ENCODE data around the gene HSPA14. TPM values are rescaled to one million over a fixed set of nuclear protein-coding genes. Genes with fewer than 3 reads are reported as not detected.

Gene HSPA14
- total RNA-seq, 4 donors from 2014 or later, result 10.5 to 13.4 (median 12.7) TPM

DNA sequence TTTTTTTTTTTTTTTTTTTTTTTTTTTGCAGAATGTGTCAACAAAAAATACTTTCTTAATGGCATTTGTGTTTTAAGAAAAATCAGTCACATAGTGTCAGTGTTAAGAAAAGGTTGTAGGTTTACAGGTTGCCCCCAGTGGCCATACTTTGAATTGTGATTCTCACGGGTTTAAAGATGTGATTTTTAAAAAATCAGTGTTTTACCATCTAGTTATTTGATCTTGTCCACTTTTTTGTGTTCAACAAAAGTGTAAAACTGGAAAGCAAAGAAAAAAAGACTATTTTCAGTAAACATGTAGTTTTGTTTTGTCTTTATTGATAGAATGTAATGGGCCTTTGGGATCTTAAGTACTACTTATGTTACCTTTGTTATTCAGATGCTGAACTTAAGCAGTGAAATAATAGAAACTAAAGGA, 66.2 kb downstream of the HSPA14 start:
- TF ChIP-seq, protein P1, sequence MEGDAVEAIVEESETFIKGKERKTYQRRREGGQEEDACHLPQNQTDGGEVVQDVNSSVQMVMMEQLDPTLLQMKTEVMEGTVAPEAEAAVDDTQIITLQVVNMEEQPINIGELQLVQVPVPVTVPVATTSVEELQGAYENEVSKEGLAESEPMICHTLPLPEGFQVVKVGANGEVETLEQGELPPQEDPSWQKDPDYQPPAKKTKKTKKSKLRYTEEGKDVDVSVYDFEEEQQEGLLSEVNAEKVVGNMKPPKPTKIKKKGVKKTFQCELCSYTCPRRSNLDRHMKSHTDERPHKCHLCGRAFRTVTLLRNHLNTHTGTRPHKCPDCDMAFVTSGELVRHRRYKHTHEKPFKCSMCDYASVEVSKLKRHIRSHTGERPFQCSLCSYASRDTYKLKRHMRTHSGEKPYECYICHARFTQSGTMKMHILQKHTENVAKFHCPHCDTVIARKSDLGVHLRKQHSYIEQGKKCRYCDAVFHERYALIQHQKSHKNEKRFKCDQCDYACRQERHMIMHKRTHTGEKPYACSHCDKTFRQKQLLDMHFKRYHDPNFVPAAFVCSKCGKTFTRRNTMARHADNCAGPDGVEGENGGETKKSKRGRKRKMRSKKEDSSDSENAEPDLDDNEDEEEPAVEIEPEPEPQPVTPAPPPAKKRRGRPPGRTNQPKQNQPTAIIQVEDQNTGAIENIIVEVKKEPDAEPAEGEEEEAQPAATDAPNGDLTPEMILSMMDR (IDR thresholded peaks at IDR 0.05; ENCODE audit: low read depth), result no peak

DNA sequence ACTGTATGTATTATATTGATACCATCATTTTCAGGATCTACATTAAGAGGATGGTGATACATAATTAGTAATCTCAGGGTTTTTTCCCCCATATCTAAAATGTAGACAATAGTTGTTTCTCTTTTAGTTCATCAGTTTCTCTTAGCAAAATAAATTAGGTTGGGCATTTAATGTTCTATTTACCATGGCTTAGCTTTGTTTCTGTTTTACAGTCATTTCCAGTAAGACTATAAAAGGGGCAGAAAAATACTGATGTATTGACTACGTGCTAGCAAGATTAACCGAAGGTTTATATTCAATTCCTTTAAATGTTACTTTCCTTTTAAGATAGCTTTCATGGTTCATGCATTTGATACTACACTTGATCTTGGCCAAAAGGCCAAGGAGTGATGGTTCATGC, 66.8 kb downstream of the HSPA14 start:
- TF ChIP-seq, protein P1 (IDR thresholded peaks at IDR 0.05; ENCODE audit: low read depth), result no peak

DNA sequence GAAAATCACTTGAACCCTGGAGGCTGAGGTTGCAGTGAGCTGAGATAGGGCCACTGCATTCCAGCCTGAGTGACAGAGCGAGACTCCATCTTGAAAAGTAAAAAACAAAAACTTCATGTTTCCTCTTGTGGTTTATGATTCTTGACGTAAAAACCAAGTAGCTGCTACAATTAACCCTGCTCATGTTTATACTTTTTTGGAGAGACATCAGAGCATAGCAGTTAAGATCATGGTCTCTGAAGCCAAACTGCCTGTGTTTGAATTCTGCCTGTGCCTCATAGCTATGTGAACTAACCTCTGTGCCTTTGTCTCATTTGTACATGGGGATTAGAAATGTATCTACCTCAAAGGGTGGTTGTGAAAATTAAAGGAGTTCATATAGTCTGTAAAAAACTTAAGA, 67.8 kb downstream of the HSPA14 start:
- TF ChIP-seq, protein P1 (IDR thresholded peaks at IDR 0.05; ENCODE audit: low read depth), result no peak

DNA sequence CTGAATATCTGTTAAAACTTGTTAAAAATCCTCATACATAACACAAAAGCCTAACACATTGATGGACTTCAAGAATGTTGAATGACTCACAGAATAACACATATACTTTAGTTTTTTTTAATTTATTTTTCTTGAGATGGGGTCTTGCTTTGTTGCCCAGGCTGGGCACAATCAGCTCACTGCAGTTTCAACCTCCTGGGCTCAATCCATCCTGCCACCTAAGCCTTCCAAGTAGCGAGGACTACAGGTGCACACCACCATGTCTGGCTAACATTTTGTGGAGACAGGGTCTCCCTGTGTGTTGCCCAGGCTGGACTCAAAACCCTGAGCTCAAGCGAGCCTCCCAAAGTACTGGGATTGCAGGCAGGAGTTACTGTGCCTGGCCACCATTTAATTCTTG, 68.7 kb downstream of the HSPA14 start:
- TF ChIP-seq, protein P1 (IDR thresholded peaks at IDR 0.05; ENCODE audit: low read depth), result no peak

DNA sequence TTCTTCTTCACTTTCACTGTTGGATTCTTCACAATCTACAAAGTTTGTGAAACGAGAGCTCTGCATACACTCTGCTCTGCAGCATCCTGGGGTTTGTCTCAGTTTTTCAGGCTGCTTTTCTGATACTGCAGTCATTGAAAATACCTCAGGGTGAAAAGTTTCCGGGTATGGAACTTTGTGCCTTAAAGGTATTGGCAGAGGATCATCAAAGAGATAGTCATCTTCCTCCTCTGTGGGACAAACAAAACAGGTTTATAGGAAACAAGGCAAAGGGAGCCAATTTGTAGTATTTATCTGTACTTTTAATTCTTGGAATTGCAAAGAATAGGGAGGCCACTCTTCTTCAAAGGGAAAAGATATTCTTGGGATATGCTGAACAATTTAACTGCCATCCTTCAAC, 71.0 kb downstream of the HSPA14 start:
- TF ChIP-seq, protein P1 (IDR thresholded peaks at IDR 0.05; ENCODE audit: low read depth), result no peak

DNA sequence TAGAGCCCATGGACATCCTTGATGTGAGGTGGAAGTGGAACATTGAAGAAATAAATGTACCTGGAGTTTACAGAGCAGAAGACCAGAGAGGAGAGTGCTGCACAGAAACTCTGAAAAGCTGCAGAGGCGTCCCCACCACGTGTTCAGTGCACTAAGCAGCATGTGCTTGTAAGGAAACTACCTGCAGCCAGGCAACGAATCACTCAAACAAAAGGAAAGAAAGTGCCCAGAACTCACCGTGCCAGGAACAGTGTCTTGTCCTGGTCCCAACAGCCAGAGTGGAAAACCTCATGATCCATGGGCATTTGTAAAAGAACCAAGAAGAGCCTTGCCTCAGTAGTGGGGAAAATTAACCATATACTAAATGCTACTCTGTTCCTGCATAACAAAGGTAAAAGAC, 72.8 kb downstream of the HSPA14 start:
- TF ChIP-seq, protein P1 (IDR thresholded peaks at IDR 0.05; ENCODE audit: low read depth), result no peak

DNA sequence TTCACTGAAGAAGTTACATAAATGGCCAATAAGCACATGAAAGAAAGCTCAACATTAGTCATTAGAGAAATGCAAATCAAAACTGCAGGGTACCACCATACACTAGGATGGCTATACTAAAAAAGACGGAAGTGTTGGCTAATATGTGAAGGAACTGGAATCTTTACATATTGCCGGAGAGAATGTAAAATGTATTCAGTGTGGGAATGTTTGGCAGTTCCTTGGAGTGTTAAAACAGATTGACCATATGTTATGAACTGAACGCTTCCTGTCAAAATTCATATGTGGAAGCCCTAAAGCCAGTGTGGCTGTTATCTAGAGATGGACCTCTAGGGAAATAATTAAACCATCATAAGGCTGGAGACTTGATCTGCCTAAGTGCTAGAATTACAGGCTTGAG, 73.7 kb downstream of the HSPA14 start:
- TF ChIP-seq, protein P1 (IDR thresholded peaks at IDR 0.05; ENCODE audit: low read depth), result no peak

Data from subcutaneous adipose tissue (tissue), 4 donors.